Measurements from ENCODE around the gene TPT1. TPM values are rescaled to one million over a fixed set of nuclear protein-coding genes. Genes with fewer than 3 reads are reported as not detected.
"Not testable (repeated sequence)": the region's sequence is repeated elsewhere in the genome, so short reads cannot be mapped to it uniquely, and the experiment has no call there.

The TPT1 gene
- total and polyA plus RNA-seq, 7 donors: 7,807 to 19,074 (median 12,417) TPM

GRCh38 chr13:45300190-45300985, 40.6 kb downstream of the TPT1 start:
- ATAC-seq: no peak
- H3K27me3 ChIP-seq (ENCODE audit: insufficient read depth in 3 of 3, low read length in 2 of 3): no peaks in the 10 kb centered on the region
- H3K9me3 ChIP-seq: no peaks in the 10 kb centered on the region
- H3K4me1 ChIP-seq: peaks cover 24% of the 10 kb centered on the region
- 71 to 72% (median 72%) methylated on average over 9 of the region's 9 CpGs for WGBS, 3 donors
- no peak for TF ChIP-seq CTCF (IDR thresholded peaks at IDR 0.05)
- intact Hi-C loops (cut with DNase I): no loop called here
- H3K36me3 ChIP-seq (ENCODE audit: insufficient read depth in 1 of 2, low read depth in 1 of 2): no peaks in the 10 kb centered on the region
- H3K27ac ChIP-seq: no peak overlapping the region
- no peak overlapping the region for H3K4me3 ChIP-seq
- DNase-seq: no peak

- no peak for DNase-seq
- H3K4me1 ChIP-seq: peaks cover 27% of the 10 kb centered on the region
- WGBS, 3 donors: 58 to 67% (median 63%) methylated on average over 3 of the region's 3 CpGs
- no peaks in the 10 kb centered on the region for H3K27me3 ChIP-seq (ENCODE audit: insufficient read depth in 3 of 3, low read length in 2 of 3)
- no peaks in the 10 kb centered on the region for H3K36me3 ChIP-seq (ENCODE audit: insufficient read depth in 1 of 2, low read depth in 1 of 2)
- H3K4me3 ChIP-seq: no peak overlapping the region
- intact Hi-C loops (cut with DNase I): loop anchor here in 1 of 2 donors (10.0 kb wide), 1 partner anchor 94 kb away; the partner anchor contains the start of gene KCTD4
- no peak for TF ChIP-seq CTCF (IDR thresholded peaks at IDR 0.05)
- no peak overlapping the region for H3K27ac ChIP-seq
- no peak for ATAC-seq
- H3K9me3 ChIP-seq: no peaks in the 10 kb centered on the region
Measured at GRCh38 chr13:45299194-45299593, 41.8 kb downstream of the TPT1 start.

GRCh38 chr13:45298550-45298949, 42.4 kb downstream of the TPT1 start:
- H3K4me3 ChIP-seq; H3K9me3 ChIP-seq; ATAC-seq; DNase-seq; H3K36me3 ChIP-seq (ENCODE audit: insufficient read depth in 1 of 2, low read depth in 1 of 2); H3K27me3 ChIP-seq (ENCODE audit: insufficient read depth in 3 of 3, low read length in 2 of 3): not testable (repeated sequence)
- Histone ChIP-seq H3K4me1 (peaks cover 27% of the 10 kb centered on the region), H3K27ac (peak overlapping the region; percentile 84)
- 84 to 96% (median 89%) methylated on average over 3 of the region's 3 CpGs for WGBS, 3 donors
- intact Hi-C loops (cut with DNase I): loop anchor here in 1 of 2 donors (10.0 kb wide), 1 partner anchor 94 kb away; the partner anchor contains the start of gene KCTD4

GRCh38 chr13:45298206-45298505, 42.8 kb downstream of the TPT1 start:
- H3K27ac ChIP-seq: peak overlapping the region; percentile 84
- WGBS, 3 donors: 71 to 97% (median 74%) methylated on average over 2 of the region's 2 CpGs
- peaks cover 27% of the 10 kb centered on the region for H3K4me1 ChIP-seq
- no peaks in the 10 kb centered on the region for H3K36me3 ChIP-seq (ENCODE audit: insufficient read depth in 1 of 2, low read depth in 1 of 2)
- no peak for DNase-seq
- no peaks in the 10 kb centered on the region for H3K9me3 ChIP-seq
- intact Hi-C loops (cut with DNase I): loop anchor here in 1 of 2 donors (10.0 kb wide), 1 partner anchor 93 kb away; the partner anchor contains the start of gene KCTD4
- H3K4me3 ChIP-seq: no peak overlapping the region
- no peak for ATAC-seq
- no peaks in the 10 kb centered on the region for H3K27me3 ChIP-seq (ENCODE audit: insufficient read depth in 3 of 3, low read length in 2 of 3)
- TF ChIP-seq CTCF (IDR thresholded peaks at IDR 0.05): no peak

- peaks cover 27% of the 10 kb centered on the region for H3K4me1 ChIP-seq
- peak overlapping the region; percentile 84 for H3K27ac ChIP-seq
- intact Hi-C loops (cut with DNase I): loop anchor here in 1 of 2 donors (10.0 kb wide), 1 partner anchor 93 kb away; the partner anchor contains the start of gene KCTD4
- ATAC-seq (peak; percentile 53 to 64 (median 57)), DNase-seq (no peak)
- H3K9me3 ChIP-seq: no peaks in the 10 kb centered on the region
- peak overlapping the region; percentile 41 for H3K4me3 ChIP-seq
- TF ChIP-seq CTCF (IDR thresholded peaks at IDR 0.05): no peak
- 49 to 72% (median 59%) methylated on average over 7 of the region's 7 CpGs for WGBS, 3 donors
- H3K36me3 ChIP-seq (ENCODE audit: insufficient read depth in 1 of 2, low read depth in 1 of 2): no peaks in the 10 kb centered on the region
- no peaks in the 10 kb centered on the region for H3K27me3 ChIP-seq (ENCODE audit: insufficient read depth in 3 of 3, low read length in 2 of 3)
Measured at GRCh38 chr13:45297456-45298205, 43.4 kb downstream of the TPT1 start.

All from psoas muscle (tissue), 8 donors.